NCI-H1436 (cell line): ENCODE data around the gene NHERF1.
A peak's percentile ranks its signal among the peaks of the same experiment; 100 is the strongest.

Experiments used
- DNase-seq: peaks from one replicate; lab custom pipeline; 2025; lab: John Stamatoyannopoulos, UW

The NHERF1 gene

DNA sequence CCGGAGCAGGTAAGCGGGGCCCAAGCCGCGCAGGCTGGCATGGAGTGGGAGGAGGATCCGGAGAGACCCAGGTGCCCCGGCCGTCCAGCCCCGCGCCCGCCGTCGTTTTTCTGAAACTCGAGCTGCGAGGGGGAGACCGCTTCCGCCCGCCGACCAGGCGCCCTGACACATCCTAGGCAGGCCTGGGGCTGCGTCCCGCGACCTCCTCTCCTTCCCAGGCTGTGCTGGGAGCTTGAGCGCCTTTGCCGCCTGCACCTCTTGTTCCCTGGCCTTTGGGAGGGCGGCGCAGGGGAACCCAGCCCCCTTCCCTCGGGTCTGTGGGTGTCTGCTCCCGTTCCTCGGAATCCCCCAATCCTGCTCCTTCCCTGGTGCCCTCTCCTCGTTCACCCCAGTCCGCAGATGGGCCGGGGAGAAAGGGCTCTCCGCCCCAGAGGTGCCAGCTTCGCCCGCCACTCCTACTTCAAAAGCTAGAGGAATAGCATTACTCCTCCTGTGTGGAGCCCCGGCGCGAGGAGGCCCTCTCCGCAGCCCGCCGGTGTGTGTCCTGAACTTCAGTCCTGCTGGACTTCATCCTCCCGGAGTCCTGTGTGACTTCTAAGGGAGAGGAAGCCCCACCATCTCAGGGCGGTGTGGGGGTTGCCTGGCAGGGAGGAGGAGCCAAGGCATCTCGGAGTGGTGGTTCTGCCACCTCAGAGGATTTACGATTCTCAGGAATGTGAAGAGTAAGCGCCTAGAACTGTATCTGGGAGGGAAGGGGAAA is 1.0 kb downstream of the NHERF1 start:
- no peak for DNase-seq

- no peak for DNase-seq
Measured at GRCh38 chr17:74750039-74750326, 1.6 kb downstream of the NHERF1 start.

GRCh38 chr17:74750327-74751069 is 2.1 kb downstream of the NHERF1 start:
- no peak for DNase-seq

- no peak for DNase-seq
Measured at GRCh38 chr17:74752415-74752814, 4.0 kb downstream of the NHERF1 start.

GRCh38 chr17:74752822-74753401 is 4.5 kb downstream of the NHERF1 start:
- DNase-seq: no peak

DNA sequence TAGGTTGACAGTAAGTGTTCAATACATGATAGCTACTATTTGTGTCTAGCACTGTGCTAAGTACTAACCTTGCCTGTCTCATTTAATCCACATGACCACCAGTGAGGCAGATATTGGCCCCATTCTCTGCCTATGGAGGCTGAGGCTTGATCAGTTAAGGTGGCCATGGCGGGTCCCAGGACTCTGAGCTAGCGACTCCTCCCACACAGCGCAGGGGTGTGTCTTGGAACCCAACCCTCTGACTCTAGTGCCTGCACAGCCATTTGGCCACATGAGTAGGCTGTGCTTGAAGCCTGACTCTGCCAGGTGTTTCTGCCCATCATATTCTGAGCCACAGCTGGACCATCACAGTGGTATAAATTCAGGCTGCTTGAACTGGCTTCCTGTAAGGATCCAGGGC is 6.4 kb downstream of the NHERF1 start:
- DNase-seq: no peak

GRCh38 chr17:74755533-74755932 is 7.1 kb downstream of the NHERF1 start:
- DNase-seq: no peak

DNA sequence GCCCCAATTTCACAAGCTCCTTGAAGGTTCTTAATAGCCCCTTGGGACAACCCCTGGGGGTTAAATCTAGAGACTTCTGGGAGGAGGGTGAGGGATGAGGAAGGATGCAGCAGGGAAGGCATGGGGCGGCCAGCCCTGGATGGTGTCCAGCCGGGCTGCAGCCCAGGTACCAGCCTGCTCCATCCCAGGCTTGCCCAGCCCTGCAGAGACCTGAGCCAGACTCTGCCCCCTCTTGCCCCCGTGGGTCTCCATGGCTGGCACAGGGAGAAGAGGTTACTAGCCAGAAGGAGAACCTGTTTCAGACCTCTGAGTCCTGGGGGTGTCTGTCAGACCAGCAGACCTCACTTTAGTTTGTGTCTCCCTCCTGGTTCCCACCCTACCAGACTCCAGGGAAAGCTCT is 8.5 kb downstream of the NHERF1 start:
- no peak for DNase-seq

- DNase-seq: no peak
Measured at GRCh38 chr17:74757502-74757901, 9.1 kb downstream of the NHERF1 start.

GRCh38 chr17:74757931-74758847 is 9.8 kb downstream of the NHERF1 start:
- DNase-seq: peak; percentile 40

- peak; percentile 37 for DNase-seq
Measured at GRCh38 chr17:74758848-74759168, 10.4 kb downstream of the NHERF1 start.

GRCh38 chr17:74759243-74759801 is 10.9 kb downstream of the NHERF1 start:
- no peak for DNase-seq

- no peak for DNase-seq
Measured at GRCh38 chr17:74759941-74760340, 11.5 kb downstream of the NHERF1 start.

GRCh38 chr17:74760404-74761105 is 12.1 kb downstream of the NHERF1 start:
- no peak for DNase-seq

DNA sequence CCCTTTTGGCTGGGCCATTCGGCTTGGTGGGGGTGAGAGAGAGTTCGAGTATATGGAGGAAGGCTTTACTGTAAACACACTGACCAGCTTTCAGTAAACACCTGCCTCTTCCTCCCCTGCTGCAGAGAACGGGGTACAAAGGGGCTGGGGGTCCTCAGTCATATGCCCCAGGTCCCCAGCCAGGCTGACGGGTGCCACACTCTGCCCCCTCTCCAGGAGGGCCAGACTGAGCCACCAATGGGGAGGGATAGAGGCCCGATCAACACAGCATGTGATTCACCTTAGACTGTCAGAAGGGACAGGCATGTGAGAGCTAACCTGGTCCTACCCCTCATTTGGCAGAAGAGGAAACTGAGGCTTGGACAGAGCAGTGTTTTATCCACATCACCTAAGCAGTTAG is 13.0 kb downstream of the NHERF1 start:
- no peak for DNase-seq

DNA sequence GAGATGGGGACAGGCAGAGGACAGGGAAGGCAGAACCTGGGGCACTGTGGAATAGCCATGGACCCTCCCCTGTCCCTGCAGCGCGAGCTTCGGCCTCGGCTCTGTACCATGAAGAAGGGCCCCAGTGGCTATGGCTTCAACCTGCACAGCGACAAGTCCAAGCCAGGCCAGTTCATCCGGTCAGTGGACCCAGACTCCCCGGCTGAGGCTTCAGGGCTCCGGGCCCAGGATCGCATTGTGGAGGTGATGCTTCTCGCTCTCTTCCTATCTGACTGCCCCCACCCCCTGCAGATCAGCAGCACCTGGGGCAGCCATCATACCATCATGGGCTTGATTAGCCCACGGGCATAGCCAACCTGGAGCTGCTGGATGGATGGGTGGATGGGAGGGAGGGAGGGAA is 13.5 kb downstream of the NHERF1 start:
- DNase-seq: no peak

GRCh38 chr17:74763565-74764387 is 15.3 kb downstream of the NHERF1 start:
- no peak for DNase-seq

- DNase-seq: no peak
Measured at GRCh38 chr17:74764751-74765286, 16.4 kb downstream of the NHERF1 start.

DNA sequence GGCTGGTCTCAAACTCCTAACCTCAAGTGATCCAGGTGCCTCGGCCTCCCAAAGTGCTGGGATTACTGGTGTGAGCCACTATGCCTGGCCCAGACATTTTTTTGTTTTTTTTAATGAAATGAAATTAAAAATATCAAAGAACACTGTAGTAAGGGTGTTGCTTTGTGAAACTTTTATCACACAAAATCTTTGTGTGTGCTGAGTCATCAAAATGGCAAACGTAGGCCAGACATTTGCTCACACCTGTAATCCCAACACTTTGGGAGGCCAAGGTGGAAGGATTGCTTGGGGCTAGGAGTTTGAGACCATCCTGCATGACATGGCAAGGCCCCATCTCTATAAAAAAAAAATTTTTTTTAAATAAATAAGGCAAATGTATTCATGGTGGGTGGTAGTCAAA is 18.0 kb downstream of the NHERF1 start:
- no peak for DNase-seq

- no peak for DNase-seq
Measured at GRCh38 chr17:74767111-74767516, 18.7 kb downstream of the NHERF1 start.
